HG02588 (cell line): ENCODE results near the gene GRIK1.

Experiments used
- ATAC-seq: cut with Tn5 transposase; IDR thresholded peaks from one replicate; pipeline ENCODE4 v1.9.1; 2021; ENCODE audit warnings: mild to moderate bottlenecking, moderate library complexity; ENCODE audit not compliant: unreplicated experiment

Gene GRIK1

DNA sequence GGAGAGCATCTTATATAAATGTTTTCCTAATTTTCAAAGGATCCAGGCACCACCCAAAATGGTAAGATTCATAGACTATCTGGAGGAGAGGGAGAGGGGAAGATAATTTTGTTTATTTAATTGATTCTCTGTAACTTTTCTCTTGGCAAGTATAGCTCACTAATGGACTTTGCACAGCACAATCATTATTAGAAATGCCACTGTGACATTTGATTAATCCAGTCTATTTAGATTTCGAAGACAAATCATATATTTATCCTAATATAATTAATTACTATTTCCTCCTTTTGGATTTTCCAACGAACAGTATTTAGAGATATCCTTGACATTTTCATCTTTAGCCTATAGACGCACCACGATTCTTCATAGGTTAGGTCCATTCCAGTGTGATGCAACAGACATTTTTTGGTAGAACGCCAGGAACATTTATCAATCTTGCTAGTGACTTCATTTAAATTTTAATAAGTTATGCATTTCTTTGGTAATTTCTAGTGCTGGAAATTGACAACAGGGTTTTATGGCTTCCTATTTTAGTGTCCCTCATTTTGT lies 152.4 kb downstream of the GRIK1 start:
- ATAC-seq = no peak

DNA sequence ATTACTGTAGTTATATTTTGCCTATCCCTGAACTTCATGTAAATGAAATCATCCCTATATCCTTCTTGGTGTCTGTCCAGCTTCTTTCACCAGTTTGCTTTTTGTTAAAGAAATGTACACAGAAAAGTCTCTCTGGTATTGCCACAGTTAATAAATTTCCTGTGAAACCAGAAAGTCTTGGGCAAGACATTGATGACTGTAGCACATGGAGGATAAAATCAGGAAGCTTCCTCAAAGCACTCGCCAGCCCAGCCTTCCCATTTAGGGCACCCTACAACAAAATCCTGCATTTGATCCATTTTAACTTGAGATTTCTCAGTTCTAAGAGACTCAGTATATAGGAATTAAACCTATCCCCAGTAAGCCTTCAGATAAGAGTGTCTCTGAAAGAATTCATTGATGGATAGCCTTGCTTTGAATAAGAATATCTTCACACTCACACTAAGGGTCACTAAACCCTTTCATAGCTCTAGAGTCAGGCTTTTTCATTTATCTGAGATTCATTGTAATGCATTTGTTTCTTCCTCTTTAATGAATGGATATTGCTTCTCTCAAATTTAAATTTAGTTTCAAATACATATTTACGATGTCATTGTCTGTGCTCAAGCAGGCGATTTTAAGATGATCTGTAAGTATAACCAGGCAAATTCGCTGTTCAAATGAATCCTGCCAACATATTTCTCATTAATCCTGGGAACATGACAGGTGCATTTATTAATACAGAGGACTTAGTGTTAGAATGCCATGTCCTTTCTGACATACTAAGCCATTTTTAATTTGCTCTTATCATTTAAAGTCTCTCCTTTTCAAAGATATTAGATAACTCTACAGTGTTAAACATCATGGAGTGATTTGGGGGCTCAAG lies 153.1 kb downstream of the GRIK1 start:
- ATAC-seq = no peak

DNA sequence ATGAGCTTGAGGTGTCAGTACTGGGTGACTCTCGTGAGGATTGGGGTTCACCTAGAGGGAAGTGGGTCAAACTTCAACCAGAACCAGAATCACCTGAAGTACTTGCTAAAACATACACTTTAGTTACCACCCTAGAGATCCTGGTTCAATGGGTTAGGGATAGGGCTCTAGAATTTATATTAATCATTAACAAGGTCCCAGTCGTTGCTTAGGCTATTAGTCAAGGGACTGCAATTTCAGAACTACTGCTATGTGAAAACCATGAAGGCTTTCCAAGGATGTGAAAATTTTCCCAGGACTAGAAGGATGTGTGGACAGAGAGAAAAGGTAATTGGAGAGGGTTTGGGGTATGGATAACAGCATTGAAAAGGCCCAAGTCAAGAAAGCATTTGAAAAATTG lies 162.6 kb downstream of the GRIK1 start:
- no peak for ATAC-seq

DNA sequence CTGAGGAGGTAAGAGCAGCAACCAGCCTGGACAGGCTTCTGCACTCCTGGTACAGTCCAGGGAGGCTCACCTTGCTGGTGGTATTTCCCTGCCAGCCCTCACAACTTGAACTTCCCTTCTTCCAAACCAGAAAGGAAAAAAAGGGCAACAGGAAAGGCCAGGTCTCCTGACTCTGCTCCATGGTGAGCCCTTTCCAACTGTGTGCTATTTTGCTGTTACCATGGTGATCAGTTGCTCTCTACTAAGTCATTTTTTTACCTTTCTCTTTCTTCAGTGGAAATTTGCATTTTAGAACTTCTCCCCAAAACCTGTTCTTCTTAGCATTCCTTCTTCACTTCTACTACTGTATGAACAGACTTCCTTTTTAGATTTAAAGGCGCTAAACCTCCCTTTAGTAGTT lies 164.3 kb downstream of the GRIK1 start:
- no peak for ATAC-seq

DNA sequence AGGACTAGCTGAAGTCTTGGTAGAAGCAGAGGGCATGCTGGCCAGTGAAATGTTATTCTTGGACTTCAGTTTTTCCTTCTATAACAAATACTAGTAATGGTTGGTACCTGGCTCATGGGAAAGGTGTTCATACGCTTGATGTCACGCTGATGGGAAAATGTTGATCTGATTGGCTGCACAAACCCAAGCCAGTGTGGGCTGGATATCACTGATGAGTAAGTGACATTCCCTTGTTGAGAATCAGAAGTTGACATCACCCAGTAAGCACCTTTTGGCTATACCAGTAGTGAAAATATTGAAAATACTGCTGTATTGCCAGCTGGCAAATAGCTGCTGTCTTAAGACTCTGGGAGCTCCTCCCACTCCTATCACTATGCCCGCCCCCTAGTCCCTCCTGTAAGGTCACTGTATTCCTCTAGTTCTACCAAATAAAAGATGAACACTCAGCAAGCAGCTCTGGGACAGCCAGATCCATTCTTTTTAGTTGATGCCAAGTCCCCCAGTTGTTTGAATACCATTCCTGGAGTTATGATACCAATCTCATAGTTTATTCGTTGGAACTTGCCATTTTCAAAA lies 168.2 kb downstream of the GRIK1 start:
- ATAC-seq = no peak

DNA sequence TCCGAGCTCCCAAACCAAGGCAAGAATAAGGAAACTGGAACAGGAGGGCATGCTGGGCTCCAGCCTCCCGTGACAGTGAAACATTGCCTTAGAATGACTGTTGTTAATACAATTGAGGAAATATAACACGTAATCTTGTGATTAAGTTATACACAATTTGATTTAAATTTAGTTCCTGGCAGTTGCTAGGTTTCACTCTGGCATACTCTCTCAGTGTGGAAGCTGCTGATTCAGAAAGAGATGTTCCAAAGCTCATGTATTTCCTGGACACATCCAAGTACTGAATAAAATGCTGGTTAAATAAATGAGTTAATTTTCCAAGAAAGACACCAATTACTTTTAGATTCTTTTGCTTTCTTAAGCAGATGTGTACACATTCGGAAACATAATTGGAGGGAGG lies 176.1 kb downstream of the GRIK1 start:
- no peak for ATAC-seq

DNA sequence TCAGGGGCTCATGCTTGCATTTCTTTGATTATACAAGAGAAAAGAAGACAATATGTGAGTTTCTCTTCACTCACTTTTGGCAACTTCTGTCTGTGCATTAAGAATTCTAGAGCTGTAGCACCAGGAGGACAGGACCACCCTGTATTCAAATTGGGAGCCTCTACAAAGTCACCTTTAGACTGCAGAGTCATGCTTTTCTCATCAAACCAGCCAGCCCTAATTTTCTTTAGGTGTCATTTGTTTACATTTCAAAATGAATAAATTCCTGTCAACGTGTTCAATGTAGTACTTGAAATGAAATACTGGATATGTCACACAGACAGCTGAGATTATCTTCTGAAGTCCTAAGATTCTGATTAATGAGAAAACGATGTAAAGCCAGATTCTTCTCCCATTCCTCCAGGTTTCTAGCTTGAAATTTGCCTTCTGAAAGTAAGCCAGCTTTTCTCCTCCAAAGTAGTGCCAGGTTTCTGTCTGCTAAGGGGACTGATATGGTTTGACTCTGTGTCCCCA lies 177.2 kb downstream of the GRIK1 start:
- ATAC-seq = no peak

DNA sequence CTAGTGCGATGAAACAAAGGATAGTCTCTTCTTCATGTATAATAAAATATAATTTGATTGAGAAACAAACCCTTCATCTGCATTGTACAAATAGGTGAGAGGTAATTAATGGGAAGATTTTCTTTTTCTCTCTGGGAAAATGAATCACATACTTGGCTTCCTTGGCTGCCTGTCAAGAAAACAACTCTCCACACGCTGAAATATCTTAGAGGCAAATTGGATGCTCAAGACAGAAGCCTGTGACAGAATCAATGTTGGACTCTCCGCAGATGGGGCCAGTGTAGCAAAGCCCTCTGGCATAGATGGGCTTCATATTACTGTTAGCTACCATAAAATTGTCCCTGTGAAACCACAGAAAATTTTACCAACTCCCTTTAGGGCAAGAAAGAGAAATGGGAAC lies 186.6 kb downstream of the GRIK1 start:
- no peak for ATAC-seq

DNA sequence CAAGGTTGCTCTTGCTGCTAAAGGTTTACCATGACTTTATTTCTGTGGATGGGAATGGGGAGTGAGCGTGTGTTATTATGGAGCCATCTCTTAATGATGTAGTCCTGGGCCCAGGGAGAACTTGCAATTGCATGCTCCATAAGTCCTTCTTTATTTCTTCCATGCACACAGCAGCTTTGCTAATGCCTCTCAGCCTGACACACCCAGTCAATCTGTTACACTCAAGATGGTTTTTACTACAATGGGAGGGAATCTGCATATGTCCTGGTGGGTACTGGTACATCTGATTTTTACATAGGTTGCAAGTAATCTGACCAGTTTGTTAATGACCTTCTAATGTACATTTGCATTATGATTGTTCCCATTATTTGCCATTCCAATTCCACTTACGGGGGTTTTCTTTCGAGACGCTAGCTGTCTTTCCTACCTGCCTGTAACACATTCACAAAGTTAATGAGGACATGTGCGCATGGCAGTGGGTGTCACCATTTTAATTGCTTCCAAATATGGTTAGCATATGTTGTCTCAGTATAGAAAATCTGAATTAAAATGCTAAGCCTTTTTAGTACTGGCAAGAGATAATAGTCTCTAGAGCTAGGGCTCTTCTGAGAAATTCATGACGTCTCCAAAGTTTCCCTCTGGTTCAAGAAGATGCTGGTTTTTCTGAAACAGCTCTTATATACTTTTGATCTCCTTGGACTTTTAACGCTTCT lies 188.2 kb downstream of the GRIK1 start:
- ATAC-seq = no peak

DNA sequence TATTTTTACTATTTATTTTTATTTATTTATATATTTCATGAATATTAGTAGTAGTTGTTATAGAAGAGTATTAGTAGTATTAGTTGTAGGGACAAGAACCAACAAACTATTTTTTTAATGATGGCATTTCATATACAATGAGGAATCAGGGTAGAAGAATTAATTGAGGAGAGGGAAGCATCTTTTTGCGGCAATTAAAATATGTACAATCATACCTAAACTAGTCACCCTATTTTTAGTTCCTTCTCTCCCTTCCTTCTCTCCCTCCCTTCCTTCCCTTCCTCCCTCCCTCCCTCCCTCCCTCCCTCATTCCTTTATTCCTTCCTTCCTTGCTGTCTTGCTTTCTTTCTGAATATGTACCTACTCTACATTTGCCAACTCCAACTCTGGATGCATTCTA lies 189.8 kb downstream of the GRIK1 start:
- ATAC-seq = no peak

DNA sequence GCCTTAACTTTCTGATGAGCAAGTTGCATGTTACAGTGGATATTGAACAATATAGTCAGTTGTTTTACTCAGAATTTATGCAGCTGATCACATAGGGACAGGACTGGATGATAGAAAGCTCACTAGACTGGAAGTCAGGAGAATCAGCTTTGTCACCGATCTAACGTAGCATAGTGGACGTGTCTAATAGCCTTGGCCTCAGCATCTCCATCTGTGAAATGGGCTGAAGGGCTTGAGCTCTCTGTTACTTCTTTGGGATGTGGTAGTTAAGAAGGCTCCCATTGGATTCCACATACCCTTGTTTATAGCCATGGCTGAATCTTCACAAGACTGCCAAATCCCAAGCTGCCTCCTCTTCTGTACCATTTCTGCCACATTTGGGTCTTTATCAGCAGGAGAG lies 190.6 kb downstream of the GRIK1 start:
- no peak for ATAC-seq

DNA sequence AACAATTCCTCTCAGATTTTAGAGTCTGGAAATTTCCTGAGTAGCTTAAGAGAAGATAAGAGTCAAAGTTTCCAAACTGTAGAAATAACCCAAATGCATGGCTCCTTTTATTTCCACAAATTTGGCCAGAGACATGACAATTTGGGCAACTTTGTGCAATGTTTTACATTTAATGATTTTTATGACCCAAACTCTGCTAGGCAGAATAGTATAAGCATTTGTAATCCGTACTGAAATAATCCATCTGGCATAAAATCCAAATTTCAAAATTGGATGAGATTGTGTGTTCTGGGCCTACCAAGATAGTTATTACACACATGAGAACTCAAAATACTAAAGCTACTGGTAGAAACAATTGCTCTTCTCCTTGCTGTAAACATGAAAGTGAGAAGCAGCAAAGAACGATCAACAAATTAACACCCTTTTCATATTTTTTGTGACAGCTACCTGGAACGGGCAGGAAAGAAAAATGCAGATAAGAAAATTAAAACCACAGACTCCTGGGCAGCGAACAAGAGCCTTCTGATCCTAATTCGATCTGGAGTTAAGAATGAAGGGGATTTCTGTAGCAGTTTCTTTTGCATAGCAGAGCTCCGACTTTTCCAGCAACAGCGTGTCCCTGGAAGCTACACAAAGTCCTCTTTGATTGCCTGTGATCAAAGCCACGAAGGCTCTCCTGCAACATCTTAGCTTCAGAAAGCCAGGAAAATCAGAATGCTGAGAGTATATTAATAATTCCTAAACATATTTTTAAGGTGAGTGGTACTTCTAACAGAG lies 191.2 kb downstream of the GRIK1 start:
- no peak for ATAC-seq

DNA sequence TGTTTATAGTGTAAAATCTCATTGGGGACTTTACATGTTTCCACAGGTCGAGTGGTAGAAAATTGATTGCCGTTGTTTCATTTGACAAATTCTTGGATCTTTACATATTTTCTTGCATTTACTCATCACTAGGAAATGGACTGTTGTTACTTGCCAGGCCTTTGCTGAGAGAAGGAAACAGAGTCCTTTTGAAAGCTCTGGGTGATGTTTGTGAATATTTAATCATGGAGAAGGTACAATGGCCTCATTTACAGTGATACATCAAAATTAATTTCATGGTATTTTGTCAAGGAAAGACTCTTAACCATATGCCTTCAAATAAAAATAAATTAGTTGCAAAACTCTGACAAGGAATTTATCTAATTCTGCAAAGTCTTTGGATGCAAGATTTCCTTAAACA lies 198.0 kb downstream of the GRIK1 start:
- no peak for ATAC-seq

DNA sequence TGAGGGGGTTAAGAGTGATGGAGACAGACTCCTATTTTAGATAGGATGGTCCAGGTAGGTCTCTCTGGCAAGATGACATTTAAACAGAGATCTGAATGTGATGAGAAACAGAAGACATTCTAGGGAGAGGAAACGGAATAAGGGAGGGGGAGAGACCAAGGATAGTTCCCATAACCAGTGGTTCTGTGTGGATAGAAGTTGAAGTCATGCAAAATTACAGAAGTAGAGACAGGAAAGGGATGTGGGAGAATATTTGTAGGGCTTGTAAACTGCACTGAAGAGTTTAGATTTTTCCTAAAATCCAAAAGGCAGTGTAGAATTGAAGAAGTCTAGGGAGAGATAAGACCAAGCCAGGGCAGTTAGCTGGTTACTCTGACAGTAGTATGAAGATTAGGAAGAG lies 200.6 kb downstream of the GRIK1 start:
- no peak for ATAC-seq

DNA sequence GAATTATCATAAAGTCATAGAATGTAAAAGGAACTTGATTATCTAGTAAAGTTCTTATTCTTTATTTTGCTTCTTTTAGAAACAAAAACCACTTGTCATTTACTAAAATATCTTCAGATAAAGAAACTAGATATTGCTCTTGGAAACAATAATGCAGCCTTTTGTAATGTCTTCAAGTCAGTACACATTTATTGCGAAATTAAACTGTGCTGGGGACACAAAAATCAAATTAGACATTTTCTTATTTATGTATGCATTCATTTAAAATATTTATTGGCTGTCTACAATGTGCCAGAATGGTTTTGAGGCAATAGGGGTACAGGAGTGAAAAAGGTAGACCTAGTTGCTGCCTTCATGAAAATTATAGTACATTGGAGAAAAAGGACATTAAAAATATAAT lies 201.1 kb downstream of the GRIK1 start:
- no peak for ATAC-seq

DNA sequence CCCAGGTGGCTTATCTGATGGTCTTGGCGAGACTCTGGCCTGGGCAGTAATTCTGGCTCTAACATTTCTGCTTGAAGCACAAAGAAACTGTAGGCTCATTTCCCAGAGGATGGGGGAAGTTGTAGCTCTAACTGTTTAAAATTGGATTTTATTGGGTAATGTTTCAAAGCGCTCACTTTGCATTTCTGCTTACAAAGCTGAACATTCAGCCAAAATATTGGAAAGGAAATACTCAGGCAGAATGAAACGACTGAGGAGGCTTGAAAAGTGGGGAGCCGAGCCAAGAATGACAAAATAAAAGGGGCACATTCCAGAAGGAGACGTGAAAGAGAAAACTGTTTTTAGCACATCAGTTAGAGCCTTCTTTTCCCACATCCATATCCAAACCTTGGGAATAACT lies 202.6 kb downstream of the GRIK1 start:
- no peak for ATAC-seq

DNA sequence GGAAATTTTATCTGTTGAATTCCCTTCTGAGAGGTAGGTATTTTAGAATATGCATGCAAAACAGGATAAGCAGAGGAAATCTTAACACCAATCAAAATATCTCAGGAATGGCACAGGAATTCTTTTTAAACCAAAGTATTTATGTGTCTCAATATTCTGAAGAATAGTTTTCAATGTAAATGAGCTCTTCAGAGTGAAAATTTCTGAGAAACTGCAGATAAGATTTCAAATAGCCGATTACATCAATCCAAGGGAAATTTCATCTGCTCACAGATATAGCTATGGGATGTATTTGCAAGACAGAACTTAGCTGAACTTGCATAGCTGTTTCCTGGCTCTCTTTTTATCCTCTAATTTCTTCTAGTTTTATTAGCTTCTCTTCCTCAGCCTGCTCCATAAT lies 209.5 kb downstream of the GRIK1 start:
- ATAC-seq = no peak

DNA sequence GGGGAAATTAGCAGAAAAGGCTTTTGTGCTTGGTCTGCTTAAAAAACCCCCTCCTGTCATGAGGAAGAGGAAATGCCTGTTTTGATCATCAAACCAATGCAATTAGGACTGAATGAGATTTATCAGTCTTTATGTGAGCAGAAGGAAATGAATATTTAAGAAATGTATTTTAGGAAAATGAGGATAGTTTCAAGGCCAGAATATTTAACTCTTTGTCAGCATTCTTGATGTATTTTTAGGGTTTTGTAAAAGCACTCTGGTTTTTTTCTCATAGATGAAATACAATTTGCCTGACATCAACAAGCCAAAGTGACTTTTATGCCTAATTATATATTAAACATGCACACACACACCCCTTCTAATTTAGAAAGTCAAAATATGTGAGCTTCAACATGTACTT lies 213.8 kb downstream of the GRIK1 start:
- ATAC-seq = no peak

DNA sequence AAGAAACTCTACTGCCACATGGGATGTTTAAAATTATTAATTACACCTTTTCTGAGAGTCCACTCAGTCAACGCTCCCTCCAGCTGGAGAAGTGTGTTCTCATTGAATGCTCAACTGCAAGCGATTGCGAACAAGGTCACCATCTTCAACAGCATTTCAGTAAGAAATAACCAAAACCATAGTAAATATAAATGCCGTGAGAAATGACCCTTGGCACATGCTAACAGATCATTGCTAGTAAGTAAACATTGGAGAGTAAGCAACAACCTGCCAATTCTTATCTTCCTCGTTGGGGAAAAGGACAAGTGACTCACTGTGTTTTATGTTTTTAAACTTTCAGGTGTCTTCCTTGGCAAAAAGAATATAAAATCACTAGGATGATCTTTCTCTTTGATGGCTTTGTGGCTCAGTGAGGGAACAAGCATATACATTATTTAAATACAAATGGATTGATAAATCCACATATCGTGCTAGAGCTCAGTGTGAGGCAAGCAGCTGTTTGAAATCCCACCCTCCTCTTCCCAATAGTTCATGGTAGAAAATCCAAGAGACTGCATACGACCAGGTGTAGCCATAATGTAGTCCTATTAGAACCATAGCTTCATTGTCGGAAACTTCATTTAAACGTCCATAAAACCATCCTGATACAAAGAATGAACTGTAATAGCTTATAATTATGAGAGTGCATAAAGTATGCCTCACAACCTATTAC lies 214.6 kb downstream of the GRIK1 start:
- ATAC-seq = no peak

DNA sequence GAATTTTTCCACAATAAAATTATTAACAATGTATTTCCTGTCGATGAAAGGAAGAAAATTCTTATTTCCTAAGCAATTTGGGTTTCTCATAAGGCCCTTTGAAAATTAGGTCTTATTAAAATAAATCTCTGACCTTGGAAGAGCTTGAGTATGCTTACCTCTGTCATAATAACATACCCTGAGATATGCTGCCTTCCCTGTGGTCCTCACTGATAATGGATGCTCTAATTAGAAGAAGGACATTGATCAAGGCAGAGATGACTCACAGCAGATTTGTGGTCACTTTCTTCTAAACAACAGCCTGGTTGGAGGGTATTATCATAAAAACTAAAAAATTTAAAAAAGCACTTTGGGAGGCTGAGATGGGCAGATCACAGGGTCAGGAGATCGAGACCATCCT lies 217.8 kb downstream of the GRIK1 start:
- no peak for ATAC-seq
